Suprapubic skin (tissue), 4 donors: ENCODE results near the gene HMG20A.

Experiments
- CTCF ChIP-seq, 2 donors: fragments of 200-600 bp in 1 of 2; fragments of 450-650 bp in 1 of 2; sonication (generic) in 1 of 2; IDR thresholded peaks; one replicate each; pipeline ENCODE4 v1.5.1; 2016 to 2019; ENCODE audit warnings: antibody characterized with exemption in 2 of 2, mild to moderate bottlenecking in 1 of 2, moderate library complexity in 1 of 2
- POLR2A ChIP-seq, 2 donors: fragments of 450-650 bp; IDR thresholded peaks; one replicate each; pipeline ENCODE4 v1.6.1; 2017; ENCODE audit warnings: antibody characterized with exemption in 2 of 2, mild to moderate bottlenecking in 2 of 2, moderate library complexity in 2 of 2
- POLR2AphosphoS5 ChIP-seq, 3 donors: sonication (generic); formaldehyde crosslinking; IDR thresholded peaks; one replicate each; pipeline ENCODE4 v1.6.1; 2017; ENCODE audit warnings: antibody characterized with exemption in 3 of 3

- TF ChIP-seq CTCF (IDR thresholded peaks at IDR 0.05): no peak
- TF ChIP-seq POLR2A (IDR thresholded peaks at IDR 0.05): no peak
- no peak for TF ChIP-seq POLR2AphosphoS5 (IDR thresholded peaks at IDR 0.05)
Measured at GRCh38 chr15:77494073-77494867, 73.6 kb downstream of the HMG20A start.
